Colonic mucosa (tissue), 4 donors: ENCODE data around the gene PLA2G2D. TPM values are rescaled to one million over a fixed set of nuclear protein-coding genes. Genes with fewer than 3 reads are reported as not detected.

Experiments used
- DNase-seq: peaks from one replicate; pipeline ENCODE4 v3.0.0-alpha.2; 2020
- H3K27ac ChIP-seq: fragments of 200-600 bp; one replicate; pipeline ENCODE4 v1.8.0; 2021
- H3K27me3 ChIP-seq: fragments of 200-600 bp; one replicate; pipeline ENCODE4 v1.8.0; 2021
- H3K36me3 ChIP-seq: fragments of 200-600 bp; one replicate; pipeline ENCODE4 v1.8.0; 2021
- H3K4me1 ChIP-seq: fragments of 200-600 bp; one replicate; pipeline ENCODE4 v1.8.0; 2021; ENCODE audit warnings: mild to moderate bottlenecking
- H3K4me3 ChIP-seq: fragments of 200-600 bp; one replicate; pipeline ENCODE4 v1.8.0; 2021
- H3K9ac ChIP-seq, 2 donors: one replicate each; pipeline ENCODE4 v1.7.0; 2013; ENCODE audit warnings: control low read depth in 2 of 2, low read depth in 2 of 2, low read length in 2 of 2
- H3K9me3 ChIP-seq: fragments of 200-600 bp; one replicate; pipeline ENCODE4 v1.8.0; 2021
- CTCF ChIP-seq: fragments of 200-600 bp; IDR thresholded peaks from one replicate; pipeline ENCODE4 v1.8.0; 2022; ENCODE audit warnings: antibody characterized with exemption, mild to moderate bottlenecking
- intact Hi-C: fragments of 100-400 bp; cut with DNase I; formaldehyde crosslinking; loops from one replicate; pipeline ENCODE4 v1.14.1; 2022
- total RNA-seq, 2 donors: library from RNA; stranded (reverse); fragmentation: NEBNext Ultra II Directional in 1 of 2; extraction: Animal tissue kit (Norgen Biotek cat#: 25700) in 1 of 2; gene quantifications; one replicate each; pipeline ENCODE4 v1.2.1, GENCODE V29; 2021
- donor health status: healthy.
- donor health status: DM: no; HTN: no; CAD: no.
- donor health status: DM: no; HTN: no; CAD: no.

Gene PLA2G2D
- total RNA-seq, 2 donors from 2014 or later, result 0.21 to 0.25 TPM

GRCh38 chr1:20078171-20078651 is 41.1 kb downstream of the PLA2G2D start:
- no peaks in the 10 kb centered on the region for H3K36me3 ChIP-seq
- no peak overlapping the region for H3K27ac ChIP-seq
- intact Hi-C loops, result no loop called here
- H3K27me3 ChIP-seq, result no peaks in the 10 kb centered on the region
- H3K9ac ChIP-seq, result no peak overlapping the region
- no peak overlapping the region for H3K4me3 ChIP-seq
- no peaks in the 10 kb centered on the region for H3K9me3 ChIP-seq
- no peaks in the 10 kb centered on the region for H3K4me1 ChIP-seq
- DNase-seq, result no peak
- no peak for TF ChIP-seq CTCF

GRCh38 chr1:20076710-20077461 is 42.5 kb downstream of the PLA2G2D start:
- Histone ChIP-seq H3K36me3 (no peaks in the 10 kb centered on the region), H3K27ac (no peak overlapping the region), H3K4me1 (no peaks in the 10 kb centered on the region), H3K9me3 (no peaks in the 10 kb centered on the region), H3K27me3 (no peaks in the 10 kb centered on the region), H3K4me3 (no peak overlapping the region), H3K9ac (no peak overlapping the region)
- intact Hi-C loops, result no loop called here
- no peak for DNase-seq
- no peak for TF ChIP-seq CTCF

- Histone ChIP-seq H3K9ac (no peak overlapping the region), H3K27me3 (no peaks in the 10 kb centered on the region), H3K27ac (no peak overlapping the region), H3K4me3 (no peak overlapping the region), H3K36me3 (no peaks in the 10 kb centered on the region), H3K4me1 (no peaks in the 10 kb centered on the region), H3K9me3 (no peaks in the 10 kb centered on the region)
- TF ChIP-seq CTCF, result no peak
- DNase-seq, result no peak
- intact Hi-C loops, result no loop called here
Measured at GRCh38 chr1:20076223-20076622, 43.1 kb downstream of the PLA2G2D start.

GRCh38 chr1:20075345-20075744 is 44.0 kb downstream of the PLA2G2D start:
- Histone ChIP-seq H3K4me3 (no peak overlapping the region), H3K9me3 (no peaks in the 10 kb centered on the region), H3K27me3 (no peaks in the 10 kb centered on the region), H3K4me1 (no peaks in the 10 kb centered on the region), H3K36me3 (no peaks in the 10 kb centered on the region), H3K27ac (no peak overlapping the region), H3K9ac (no peak overlapping the region)
- intact Hi-C loops, result no loop called here
- DNase-seq, result no peak
- no peak for TF ChIP-seq CTCF

GRCh38 chr1:20074725-20075171 is 44.6 kb downstream of the PLA2G2D start:
- Histone ChIP-seq H3K4me1 (no peaks in the 10 kb centered on the region), H3K4me3 (no peak overlapping the region), H3K9ac (no peak overlapping the region), H3K36me3 (no peaks in the 10 kb centered on the region), H3K27me3 (no peaks in the 10 kb centered on the region), H3K9me3 (no peaks in the 10 kb centered on the region), H3K27ac (no peak overlapping the region)
- TF ChIP-seq CTCF, result no peak
- intact Hi-C loops, result no loop called here
- no peak for DNase-seq
